IgD-negative memory B cell (primary cell): ENCODE data around the gene CAMK2D. TPM values are rescaled to one million over a fixed set of nuclear protein-coding genes. Genes with fewer than 3 reads are reported as not detected.

Source experiments
- H3K27ac Mint-ChIP-seq, 3 donors: one replicate each; pipeline ENCODE4 v1.8.0; 2020 to 2022; ENCODE audit warnings: mild to moderate bottlenecking in 3 of 3, mixed read lengths in 3 of 3, moderate library complexity in 1 of 3
- H3K27me3 Mint-ChIP-seq: one replicate; pipeline ENCODE4 v1.8.0; 2021; ENCODE audit warnings: mixed read lengths
- H3K36me3 Mint-ChIP-seq: one replicate; pipeline ENCODE4 v1.8.0; 2020; ENCODE audit warnings: mild to moderate bottlenecking, mixed read lengths
- H3K4me1 Mint-ChIP-seq, 3 donors: one replicate each; pipeline ENCODE4 v1.8.0; 2020 to 2022; ENCODE audit warnings: mixed read lengths in 3 of 3, mild to moderate bottlenecking in 1 of 3
- H3K4me3 Mint-ChIP-seq, 4 donors: one replicate each; pipeline ENCODE4 v1.8.0; 2020 to 2022; ENCODE audit warnings: mild to moderate bottlenecking in 4 of 4, mixed read lengths in 4 of 4, moderate library complexity in 3 of 4
- H3K9me3 Mint-ChIP-seq, 3 donors: one replicate each; pipeline ENCODE4 v1.8.0; 2020 to 2021; ENCODE audit warnings: mixed read lengths in 3 of 3, mild to moderate bottlenecking in 1 of 3
- polyA plus RNA-seq: library from polyadenylated mRNA; unstranded; fragments of 300-500 nt; fragmentation: Illumina TruSeq; gene quantifications from one replicate; pipeline ENCODE4 v1.2.3, GENCODE V29; 2021

The CAMK2D gene
- polyA plus RNA-seq, 1 donor from 2014 or later: 14.2 TPM

- H3K4me1 Mint-ChIP-seq: no peaks in the 10 kb centered on the region
- H3K9me3 Mint-ChIP-seq: no peaks in the 10 kb centered on the region
- H3K27ac Mint-ChIP-seq: no peak overlapping the region
- H3K27me3 Mint-ChIP-seq: no peaks in the 10 kb centered on the region
- peaks cover 3% of the 10 kb centered on the region for H3K36me3 Mint-ChIP-seq
- H3K4me3 Mint-ChIP-seq: no peak overlapping the region
Observed at GRCh38 chr4:113541933-113542332, 219.6 kb downstream of the CAMK2D start.

- Mint-ChIP-seq H3K27ac (no peak overlapping the region), H3K36me3 (peaks cover 3% of the 10 kb centered on the region), H3K9me3 (no peaks in the 10 kb centered on the region)
Observed at GRCh38 chr4:113540859-113541258, 220.7 kb downstream of the CAMK2D start.

GRCh38 chr4:113539408-113539807 is 222.1 kb downstream of the CAMK2D start:
- no peak overlapping the region for H3K27ac Mint-ChIP-seq
- peaks cover 0 to 2% (median 0%) of the 10 kb centered on the region in 3 donors for H3K4me1 Mint-ChIP-seq
- no peak overlapping the region for H3K4me3 Mint-ChIP-seq
- H3K36me3 Mint-ChIP-seq: peaks cover 3% of the 10 kb centered on the region
- H3K9me3 Mint-ChIP-seq: no peaks in the 10 kb centered on the region
- no peaks in the 10 kb centered on the region for H3K27me3 Mint-ChIP-seq

More at GRCh38 chr4:113540859-113541258, 220.7 kb downstream of the CAMK2D start:
- H3K4me1 Mint-ChIP-seq: no peaks in the 10 kb centered on the region
- H3K27me3 Mint-ChIP-seq: no peaks in the 10 kb centered on the region
- H3K4me3 Mint-ChIP-seq: no peak overlapping the region

- H3K27me3 Mint-ChIP-seq: no peaks in the 10 kb centered on the region
Observed at GRCh38 chr4:113537628-113538027, 223.9 kb downstream of the CAMK2D start.

GRCh38 chr4:113537203-113537602 is 224.3 kb downstream of the CAMK2D start:
- Mint-ChIP-seq H3K27ac (no peak overlapping the region), H3K9me3 (no peaks in the 10 kb centered on the region), H3K4me3 (no peak overlapping the region), H3K4me1 (peaks cover 0 to 2% (median 0%) of the 10 kb centered on the region in 3 donors), H3K36me3 (peaks cover 3% of the 10 kb centered on the region), H3K27me3 (no peaks in the 10 kb centered on the region)

More at GRCh38 chr4:113537628-113538027, 223.9 kb downstream of the CAMK2D start:
- H3K9me3 Mint-ChIP-seq: no peaks in the 10 kb centered on the region
- H3K4me3 Mint-ChIP-seq: no peak overlapping the region
- peaks cover 0 to 2% (median 0%) of the 10 kb centered on the region in 3 donors for H3K4me1 Mint-ChIP-seq
- peaks cover 3% of the 10 kb centered on the region for H3K36me3 Mint-ChIP-seq
- H3K27ac Mint-ChIP-seq: no peak overlapping the region

- peaks cover 0 to 2% (median 0%) of the 10 kb centered on the region in 3 donors for H3K4me1 Mint-ChIP-seq
- no peaks in the 10 kb centered on the region for H3K9me3 Mint-ChIP-seq
- H3K36me3 Mint-ChIP-seq: no peaks in the 10 kb centered on the region
- no peaks in the 10 kb centered on the region for H3K27me3 Mint-ChIP-seq
- no peak overlapping the region for H3K4me3 Mint-ChIP-seq
- no peak overlapping the region for H3K27ac Mint-ChIP-seq
Observed at GRCh38 chr4:113534711-113535110, 226.8 kb downstream of the CAMK2D start.

- Mint-ChIP-seq H3K27me3 (no peaks in the 10 kb centered on the region), H3K4me3 (no peak overlapping the region), H3K27ac (no peak overlapping the region), H3K4me1 (peaks cover 0 to 2% (median 0%) of the 10 kb centered on the region in 3 donors), H3K36me3 (peaks cover 10% of the 10 kb centered on the region), H3K9me3 (no peaks in the 10 kb centered on the region)
Observed at GRCh38 chr4:113531572-113531971, 230.0 kb downstream of the CAMK2D start.

- no peaks in the 10 kb centered on the region for H3K9me3 Mint-ChIP-seq
- H3K36me3 Mint-ChIP-seq: peaks cover 18% of the 10 kb centered on the region
- H3K4me3 Mint-ChIP-seq: no peak overlapping the region
- no peaks in the 10 kb centered on the region for H3K27me3 Mint-ChIP-seq
- H3K27ac Mint-ChIP-seq: no peak overlapping the region
- no peaks in the 10 kb centered on the region for H3K4me1 Mint-ChIP-seq
Observed at GRCh38 chr4:113528395-113528794, 233.1 kb downstream of the CAMK2D start.

GRCh38 chr4:113525521-113525920 is 236.0 kb downstream of the CAMK2D start:
- no peaks in the 10 kb centered on the region for H3K9me3 Mint-ChIP-seq
- H3K27me3 Mint-ChIP-seq: no peaks in the 10 kb centered on the region
- H3K36me3 Mint-ChIP-seq: peaks cover 23% of the 10 kb centered on the region
- H3K27ac Mint-ChIP-seq: no peak overlapping the region
- no peak overlapping the region for H3K4me3 Mint-ChIP-seq
- peaks cover 0 to 3% (median 0%) of the 10 kb centered on the region in 3 donors for H3K4me1 Mint-ChIP-seq

GRCh38 chr4:113524505-113525186 is 236.9 kb downstream of the CAMK2D start:
- H3K4me1 Mint-ChIP-seq: peaks cover 0 to 3% (median 0%) of the 10 kb centered on the region in 3 donors

GRCh38 chr4:113524096-113524495 is 237.4 kb downstream of the CAMK2D start:
- Mint-ChIP-seq H3K4me3 (no peak overlapping the region), H3K27ac (no peak overlapping the region), H3K4me1 (peaks cover 0 to 3% (median 0%) of the 10 kb centered on the region in 3 donors), H3K27me3 (no peaks in the 10 kb centered on the region), H3K9me3 (no peaks in the 10 kb centered on the region), H3K36me3 (peaks cover 21% of the 10 kb centered on the region)

More at GRCh38 chr4:113524505-113525186, 236.9 kb downstream of the CAMK2D start:
- Mint-ChIP-seq H3K9me3 (no peaks in the 10 kb centered on the region), H3K36me3 (peaks cover 23% of the 10 kb centered on the region), H3K27ac (no peak overlapping the region), H3K27me3 (no peaks in the 10 kb centered on the region), H3K4me3 (no peak overlapping the region)

- Mint-ChIP-seq H3K27me3 (no peaks in the 10 kb centered on the region), H3K4me1 (peaks cover 0 to 3% (median 0%) of the 10 kb centered on the region in 3 donors), H3K36me3 (peaks cover 16% of the 10 kb centered on the region), H3K4me3 (no peak overlapping the region), H3K9me3 (no peaks in the 10 kb centered on the region), H3K27ac (no peak overlapping the region)
Observed at GRCh38 chr4:113522433-113522832, 239.1 kb downstream of the CAMK2D start.

GRCh38 chr4:113513382-113513781 is 248.2 kb downstream of the CAMK2D start:
- H3K27ac Mint-ChIP-seq: no peak overlapping the region
- H3K36me3 Mint-ChIP-seq: peaks cover 21% of the 10 kb centered on the region
- H3K4me1 Mint-ChIP-seq: no peaks in the 10 kb centered on the region
- no peaks in the 10 kb centered on the region for H3K9me3 Mint-ChIP-seq
- H3K4me3 Mint-ChIP-seq: no peak overlapping the region
- H3K27me3 Mint-ChIP-seq: no peaks in the 10 kb centered on the region

- Mint-ChIP-seq H3K9me3 (no peaks in the 10 kb centered on the region), H3K27ac (no peak overlapping the region), H3K4me1 (no peaks in the 10 kb centered on the region), H3K27me3 (no peaks in the 10 kb centered on the region), H3K4me3 (no peak overlapping the region), H3K36me3 (peaks cover 22% of the 10 kb centered on the region)
Observed at GRCh38 chr4:113512880-113513279, 248.7 kb downstream of the CAMK2D start.

GRCh38 chr4:113511944-113512343 is 249.6 kb downstream of the CAMK2D start:
- Mint-ChIP-seq H3K27ac (no peak overlapping the region), H3K4me3 (no peak overlapping the region), H3K4me1 (no peaks in the 10 kb centered on the region), H3K27me3 (no peaks in the 10 kb centered on the region), H3K36me3 (peaks cover 21% of the 10 kb centered on the region), H3K9me3 (no peaks in the 10 kb centered on the region)

GRCh38 chr4:113509851-113510250 is 251.7 kb downstream of the CAMK2D start:
- H3K36me3 Mint-ChIP-seq: peaks cover 21% of the 10 kb centered on the region
- H3K9me3 Mint-ChIP-seq: no peaks in the 10 kb centered on the region
- no peaks in the 10 kb centered on the region for H3K27me3 Mint-ChIP-seq
- no peak overlapping the region for H3K27ac Mint-ChIP-seq
- H3K4me1 Mint-ChIP-seq: no peaks in the 10 kb centered on the region
- H3K4me3 Mint-ChIP-seq: no peak overlapping the region
